Fibroblast of lung (primary cell): Measurements from ENCODE around the gene BCL7B.

Source experiments
- CTCF ChIP-seq, 2 donors: IDR thresholded peaks in 1 of 2; conservative IDR thresholded peaks in 1 of 2; 1 replicate in 1 of 2; 2 replicates in 1 of 2; pipeline ENCODE4 v1.5.1; 2011 to 2012; ENCODE audit warnings: low read length in 2 of 2, control low read depth in 1 of 2, inconsistent platforms in 1 of 2, low read depth in 1 of 2, mild to moderate bottlenecking in 1 of 2
- EZH2 ChIP-seq: IDR thresholded peaks from 2 replicates; pipeline ENCODE4 v1.5.1; 2012; ENCODE audit warnings: low read length, control low read depth, mild to moderate bottlenecking; ENCODE audit errors: missing control alignments

DNA sequence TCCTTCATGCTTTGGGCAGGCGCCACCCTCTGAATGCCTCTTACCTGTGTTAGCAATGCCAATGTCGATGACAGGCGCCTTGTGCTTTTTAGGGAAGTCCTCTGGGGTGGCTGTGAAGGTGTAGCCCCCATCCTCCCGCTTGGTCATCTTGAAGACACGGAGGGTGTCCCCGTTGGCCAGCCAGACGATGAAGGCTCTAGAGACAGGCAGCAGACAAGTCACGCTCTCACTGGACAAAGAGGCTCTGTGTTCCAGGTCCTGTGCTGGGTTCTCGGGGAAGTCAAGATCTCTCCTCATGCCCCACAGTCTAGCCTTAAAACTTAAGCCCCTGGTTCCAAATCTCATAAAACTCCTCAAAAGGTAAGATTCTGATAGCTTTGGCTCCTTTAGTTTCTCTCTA is 15.8 kb upstream of the BCL7B start:
- TF ChIP-seq CTCF (conservative IDR thresholded peaks at IDR 0.05 in 1 of 2, IDR thresholded peaks at IDR 0.05 in 1 of 2; ENCODE audit: low read depth in 1 of 2, low read length in 2 of 2) (no peak), EZH2 (no peak)
